ENCODE results near the gene ACKR4. TPM values are rescaled to one million over a fixed set of nuclear protein-coding genes. Genes with fewer than 3 reads are reported as not detected.

ACKR4 gene
- total and polyA plus RNA-seq, 10 donors, result 0.50 to 2.6 (median 1.2) TPM

- intact Hi-C loops (cut with DNase I; ENCODE audit: low total_unique reads), result loop anchor here (5.0 to 10.0 kb wide), 2 partner anchors 105 to 287 kb away; no protein-coding TSS in a partner anchor
- TF ChIP-seq POLR2AphosphoS5 (IDR thresholded peaks at IDR 0.05) (no peak), CTCF (IDR thresholded peaks at IDR 0.05 in 8 of 11, conservative IDR thresholded peaks at IDR 0.05 in 3 of 11) (peak; percentile 39 to 78 (median 67))
- Histone ChIP-seq H3K27me3 (replicated peaks in 1 of 7) (no peaks in the 10 kb centered on the region), H3K36me3 (peaks cover 3 to 48% (median 22%) of the 10 kb centered on the region in 6 donors), H3K27ac (no peak overlapping the region), H3K4me3 (no peak overlapping the region), H3K4me1 (peaks cover 0 to 12% (median 0%) of the 10 kb centered on the region in 6 donors), H3K9me3 (no peaks in the 10 kb centered on the region)
- 76 to 90% (median 82%) methylated on average over 5 of the region's 5 CpGs for WGBS, 5 donors
- no peak for DNase-seq
Measured at GRCh38 chr3:132641837-132642538, 44.9 kb downstream of the ACKR4 start.

DNA sequence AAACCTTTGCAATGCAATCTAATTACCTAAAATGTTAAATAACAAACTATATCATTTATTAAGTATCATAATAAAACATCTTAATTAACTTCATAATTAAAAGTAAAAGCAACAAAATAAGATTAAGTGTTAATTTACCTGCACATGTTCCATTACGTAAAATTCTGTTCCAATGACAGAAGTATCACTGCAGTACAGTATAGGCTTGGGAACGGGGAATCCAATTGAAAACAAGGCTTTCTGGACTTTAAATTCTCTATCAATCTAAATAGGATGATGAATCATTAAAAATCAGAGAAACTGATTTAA lies 45.4 kb downstream of the ACKR4 start:
- H3K4me3 ChIP-seq, result no peak overlapping the region
- no peak overlapping the region for H3K27ac ChIP-seq
- DNase-seq, result no peak
- H3K36me3 ChIP-seq, result peaks cover 3 to 43% (median 20%) of the 10 kb centered on the region in 6 donors
- H3K27me3 ChIP-seq (replicated peaks in 1 of 7), result no peaks in the 10 kb centered on the region
- WGBS, 5 donors, result 65 to 81% (median 73%) methylated on average over 2 of the region's 2 CpGs
- H3K9me3 ChIP-seq, result no peaks in the 10 kb centered on the region
- peaks cover 0 to 12% (median 0%) of the 10 kb centered on the region in 6 donors for H3K4me1 ChIP-seq
- intact Hi-C loops (cut with DNase I; ENCODE audit: low total_unique reads), result loop anchor here (5.0 to 10.0 kb wide), 2 partner anchors 105 to 288 kb away; no protein-coding TSS in a partner anchor
- TF ChIP-seq POLR2A (IDR thresholded peaks at IDR 0.05) (no peak), CTCF (IDR thresholded peaks at IDR 0.05 in 8 of 11, conservative IDR thresholded peaks at IDR 0.05 in 3 of 11) (peak in 4 of 11 experiments; percentile 5 to 47 (median 38)), POLR2AphosphoS5 (IDR thresholded peaks at IDR 0.05) (no peak)

- TF ChIP-seq POLR2A (IDR thresholded peaks at IDR 0.05) (no peak), POLR2AphosphoS5 (IDR thresholded peaks at IDR 0.05) (no peak), CTCF (IDR thresholded peaks at IDR 0.05 in 8 of 11, conservative IDR thresholded peaks at IDR 0.05 in 3 of 11) (no peak)
- WGBS, 5 donors, result 32 to 62% (median 60%) methylated on average over 2 of the region's 2 CpGs
- Histone ChIP-seq H3K27ac (peak overlapping the region in 3 of 8 donors; percentile 38 to 44 (median 42)), H3K4me1 (peaks cover 0 to 12% (median 0%) of the 10 kb centered on the region in 6 donors), H3K27me3 (replicated peaks in 1 of 7) (no peaks in the 10 kb centered on the region), H3K36me3 (peaks cover 0 to 34% (median 15%) of the 10 kb centered on the region in 6 donors), H3K4me3 (no peak overlapping the region), H3K9me3 (no peaks in the 10 kb centered on the region)
- DNase-seq, result no peak
- intact Hi-C loops (cut with DNase I; ENCODE audit: low total_unique reads), result loop anchor here (5.0 to 10.0 kb wide), 2 partner anchors 106 to 289 kb away; no protein-coding TSS in a partner anchor
Measured at GRCh38 chr3:132643366-132643765, 46.3 kb downstream of the ACKR4 start.

GRCh38 chr3:132645058-132645457 lies 48.0 kb downstream of the ACKR4 start:
- 86 to 94% (median 93%) methylated on average over 1 of the region's 1 CpG for WGBS, 5 donors
- intact Hi-C loops (cut with DNase I; ENCODE audit: low total_unique reads), result loop anchor here (10.0 kb wide), 1 partner anchor 290 kb away; no protein-coding TSS in a partner anchor
- no peak for TF ChIP-seq CTCF (IDR thresholded peaks at IDR 0.05 in 8 of 11, conservative IDR thresholded peaks at IDR 0.05 in 3 of 11)
- TF ChIP-seq POLR2A (IDR thresholded peaks at IDR 0.05), result no peak
- TF ChIP-seq POLR2AphosphoS5 (IDR thresholded peaks at IDR 0.05), result no peak
- DNase-seq, result no peak
- no peaks in the 10 kb centered on the region for H3K27me3 ChIP-seq (replicated peaks in 1 of 7)
- no peaks in the 10 kb centered on the region for H3K9me3 ChIP-seq
- no peak overlapping the region for H3K27ac ChIP-seq
- peaks cover 0 to 17% (median 5%) of the 10 kb centered on the region in 6 donors for H3K36me3 ChIP-seq
- no peak overlapping the region for H3K4me3 ChIP-seq
- H3K4me1 ChIP-seq, result peaks cover 0 to 12% (median 0%) of the 10 kb centered on the region in 6 donors
